Upper lobe of left lung (tissue), 6 donors: Measurements from ENCODE around the gene ARHGAP12. TPM values are rescaled to one million over a fixed set of nuclear protein-coding genes. Genes with fewer than 3 reads are reported as not detected.

Source experiments
- ATAC-seq, 2 donors: fragments of 200-7000 bp; cut with Tn5 transposase; one replicate each; pipeline ENCODE4 v1.9.1; 2022; ENCODE audit warnings: mild to moderate bottlenecking in 2 of 2, moderate library complexity in 2 of 2; ENCODE audit not compliant: low FRiP score in 2 of 2
- DNase-seq, 2 donors: peaks; one replicate each; pipeline ENCODE4 v3.0.0-alpha.2; 2019 to 2020
- H3K27ac ChIP-seq, 4 donors: fragments of 200-600 bp; sonication (generic); one replicate each; pipeline ENCODE4 v1.5.1; 2016 to 2019
- H3K27me3 ChIP-seq, 4 donors: fragments of 200-600 bp; sonication (generic); one replicate each; pipeline ENCODE4 v1.5.1; 2017 to 2019
- H3K36me3 ChIP-seq, 4 donors: fragments of 200-600 bp; sonication (generic); one replicate each; pipeline ENCODE4 v1.5.1; 2016 to 2019
- H3K4me1 ChIP-seq, 4 donors: fragments of 200-600 bp; sonication (generic); one replicate each; pipeline ENCODE4 v1.5.1; 2018 to 2019
- H3K4me3 ChIP-seq, 4 donors: fragments of 200-600 bp; sonication (generic); one replicate each; pipeline ENCODE4 v1.5.1; 2017 to 2019; ENCODE audit warnings: mild to moderate bottlenecking in 2 of 4, moderate library complexity in 1 of 4
- H3K9me3 ChIP-seq, 4 donors: fragments of 200-600 bp; sonication (generic); one replicate each; pipeline ENCODE4 v1.5.1; 2018 to 2019
- CTCF ChIP-seq, 6 experiments: fragments of 450-650 bp in 4 of 6; fragments of 200-600 bp in 2 of 6; sonication (generic) in 2 of 6; IDR thresholded peaks; one replicate each; pipeline ENCODE4 v1.5.1; 2016 to 2019; ENCODE audit warnings: antibody characterized with exemption in 6 of 6
- EP300 ChIP-seq, 4 donors: sonication (generic); formaldehyde crosslinking; IDR thresholded peaks; one replicate each; pipeline ENCODE4 v1.5.1; 2017; ENCODE audit warnings: antibody characterized with exemption in 4 of 4, control low read depth in 2 of 4
- POLR2A ChIP-seq, 4 donors: fragments of 450-650 bp; IDR thresholded peaks; one replicate each; pipeline ENCODE4 v1.5.1; 2016 to 2017; ENCODE audit warnings: antibody characterized with exemption in 4 of 4, mild to moderate bottlenecking in 2 of 4
- POLR2AphosphoS5 ChIP-seq, 2 donors: sonication (generic); formaldehyde crosslinking; IDR thresholded peaks; one replicate each; pipeline ENCODE4 v1.5.1; 2017; ENCODE audit warnings: antibody characterized with exemption in 2 of 2
- WGBS, 2 donors: methylation state at CpG; one replicate each; pipeline ENCODE4 v1.1.5; 2017 to 2018; 5-methylcytosine and 5-hydroxymethylcytosine counted together
- total RNA-seq, 6 donors: library from RNA; depleted of rRNA in 4 of 6; stranded (reverse); fragments of >200 nt in 4 of 6; gene quantifications; one replicate each; pipeline versions ENCODE4 v1.1.0 to v1.2.1, GENCODE V29; 2016 to 2021
- donor health status: DM: no; HTN: no; CAD: no; lungs with moderate emphysema.
- donor health status: DM: no; HTN: yes; CAD: no; lungs with severe emphysema.

The ARHGAP12 gene
- total RNA-seq, 6 donors from 2014 or later = 16.8 to 63.2 (median 29.7) TPM

- no peak for ATAC-seq
These were observed 124.9 kb downstream of the ARHGAP12 start for GRCh38 chr10:31803606-31804351.

GRCh38 chr10:31799181-31799580 lies 129.4 kb downstream of the ARHGAP12 start:
- no peak for TF ChIP-seq EP300 (IDR thresholded peaks at IDR 0.05)
- TF ChIP-seq CTCF (IDR thresholded peaks at IDR 0.05) = no peak
- TF ChIP-seq POLR2AphosphoS5 (IDR thresholded peaks at IDR 0.05) = no peak
- no peak for TF ChIP-seq POLR2A (IDR thresholded peaks at IDR 0.05)

More at GRCh38 chr10:31803606-31804351, 124.9 kb downstream of the ARHGAP12 start:
- Histone ChIP-seq H3K27ac (peak overlapping the region in 1 of 4 donors; percentile 10), H3K27me3 (no peaks in the 10 kb centered on the region), H3K4me1 (peaks cover 0 to 6% (median 0%) of the 10 kb centered on the region in 4 donors), H3K9me3 (no peaks in the 10 kb centered on the region), H3K4me3 (no peak overlapping the region), H3K36me3 (no peaks in the 10 kb centered on the region)
- WGBS, 2 donors = 61 to 66% methylated on average over 8 of the region's 8 CpGs
- DNase-seq = no peak
- TF ChIP-seq EP300 (IDR thresholded peaks at IDR 0.05) (no peak), POLR2AphosphoS5 (IDR thresholded peaks at IDR 0.05) (no peak), POLR2A (IDR thresholded peaks at IDR 0.05) (no peak), CTCF (IDR thresholded peaks at IDR 0.05) (no peak)

GRCh38 chr10:31792745-31793144 lies 135.9 kb downstream of the ARHGAP12 start:
- no peaks in the 10 kb centered on the region for H3K4me1 ChIP-seq
- DNase-seq = no peak
- H3K36me3 ChIP-seq = no peaks in the 10 kb centered on the region
- 90 to 98% methylated on average over 1 of the region's 1 CpG for WGBS, 2 donors
- no peak for ATAC-seq
- H3K9me3 ChIP-seq = no peaks in the 10 kb centered on the region
- no peaks in the 10 kb centered on the region for H3K27me3 ChIP-seq
- H3K4me3 ChIP-seq = no peak overlapping the region
- no peak for TF ChIP-seq POLR2AphosphoS5 (IDR thresholded peaks at IDR 0.05)
- TF ChIP-seq EP300 (IDR thresholded peaks at IDR 0.05) = no peak
- no peak for TF ChIP-seq CTCF (IDR thresholded peaks at IDR 0.05)
- TF ChIP-seq POLR2A (IDR thresholded peaks at IDR 0.05) = no peak
- H3K27ac ChIP-seq = no peak overlapping the region

More at GRCh38 chr10:31799181-31799580, 129.4 kb downstream of the ARHGAP12 start:
- H3K4me1 ChIP-seq = peaks cover 0 to 4% (median 0%) of the 10 kb centered on the region in 4 donors
- 87 to 89% methylated on average over 2 of the region's 2 CpGs for WGBS, 2 donors
- no peak overlapping the region for H3K4me3 ChIP-seq
- ATAC-seq (no peak), DNase-seq (no peak)
- H3K27me3 ChIP-seq = no peaks in the 10 kb centered on the region
- H3K9me3 ChIP-seq = no peaks in the 10 kb centered on the region
- H3K36me3 ChIP-seq = no peaks in the 10 kb centered on the region
- no peak overlapping the region for H3K27ac ChIP-seq

GRCh38 chr10:31789555-31789954 lies 139.1 kb downstream of the ARHGAP12 start:
- Histone ChIP-seq H3K4me1 (no peaks in the 10 kb centered on the region), H3K36me3 (no peaks in the 10 kb centered on the region), H3K27ac (no peak overlapping the region), H3K4me3 (no peak overlapping the region), H3K9me3 (no peaks in the 10 kb centered on the region), H3K27me3 (no peaks in the 10 kb centered on the region)
- DNase-seq (no peak), ATAC-seq (no peak)
- TF ChIP-seq EP300 (IDR thresholded peaks at IDR 0.05) (no peak), POLR2AphosphoS5 (IDR thresholded peaks at IDR 0.05) (no peak), POLR2A (IDR thresholded peaks at IDR 0.05) (no peak), CTCF (IDR thresholded peaks at IDR 0.05) (no peak)
- WGBS, 2 donors = 39 to 44% methylated on average over 1 of the region's 1 CpG

- no peak overlapping the region for H3K4me3 ChIP-seq
- TF ChIP-seq POLR2AphosphoS5 (IDR thresholded peaks at IDR 0.05) = no peak
- TF ChIP-seq CTCF (IDR thresholded peaks at IDR 0.05) = no peak
- TF ChIP-seq POLR2A (IDR thresholded peaks at IDR 0.05) = no peak
- no peak for TF ChIP-seq EP300 (IDR thresholded peaks at IDR 0.05)
- 27 to 38% methylated on average over 2 of the region's 2 CpGs for WGBS, 2 donors
- no peaks in the 10 kb centered on the region for H3K27me3 ChIP-seq
- ATAC-seq = no peak
- DNase-seq = no peak
- H3K9me3 ChIP-seq = no peaks in the 10 kb centered on the region
- H3K36me3 ChIP-seq = no peaks in the 10 kb centered on the region
- peaks cover 0 to 8% (median 0%) of the 10 kb centered on the region in 4 donors for H3K4me1 ChIP-seq
- no peak overlapping the region for H3K27ac ChIP-seq
These were observed 145.9 kb downstream of the ARHGAP12 start for GRCh38 chr10:31782701-31783100.
